Occipital lobe (tissue), 2 donors: ENCODE measurements around the gene PLEKHG4. TPM values are rescaled to one million over a fixed set of nuclear protein-coding genes. Genes with fewer than 3 reads are reported as not detected.
A peak's percentile ranks its signal among the peaks of the same experiment; 100 is the strongest.

Experiments
- DNase-seq: peaks from one replicate; lab custom pipeline; 2025; lab: John Stamatoyannopoulos, UW
- total RNA-seq: library from RNA; depleted of rRNA; stranded (reverse); fragments of >200 nt; gene quantifications from one replicate; pipeline ENCODE4 v1.2.3, GENCODE V29; 2014

The PLEKHG4 gene
- total RNA-seq, 1 donor from 2014 or later, result 2.3 TPM

DNA sequence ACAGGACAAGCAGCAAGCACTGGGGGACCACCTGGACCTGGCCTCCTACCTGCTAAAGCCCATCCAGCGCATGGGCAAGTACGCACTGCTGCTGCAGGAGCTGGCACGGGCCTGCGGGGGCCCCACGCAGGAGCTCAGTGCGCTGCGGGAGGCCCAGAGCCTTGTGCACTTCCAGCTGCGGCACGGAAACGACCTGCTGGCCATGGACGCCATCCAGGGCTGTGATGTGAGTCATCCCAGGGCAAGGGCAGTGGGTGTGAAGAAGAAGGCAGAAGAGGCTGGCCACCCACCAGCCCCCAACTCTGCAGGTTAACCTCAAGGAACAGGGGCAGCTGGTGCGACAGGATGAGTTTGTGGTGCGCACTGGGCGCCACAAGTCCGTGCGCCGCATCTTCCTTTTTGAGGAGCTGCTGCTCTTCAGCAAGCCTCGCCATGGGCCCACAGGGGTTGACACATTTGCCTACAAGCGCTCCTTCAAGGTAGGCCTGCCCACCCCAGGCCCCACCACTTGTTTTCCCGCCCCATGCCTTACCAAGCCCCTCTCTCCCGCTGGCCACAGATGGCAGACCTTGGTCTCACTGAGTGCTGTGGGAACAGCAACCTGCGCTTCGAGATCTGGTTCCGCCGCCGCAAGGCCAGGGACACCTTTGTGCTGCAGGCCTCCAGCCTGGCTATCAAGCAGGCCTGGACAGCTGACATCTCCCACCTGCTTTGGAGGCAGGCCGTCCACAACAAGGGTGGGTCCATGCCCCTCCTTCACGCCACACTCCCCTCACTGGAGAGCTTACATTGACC is 7.3 kb downstream of the PLEKHG4 start:
- DNase-seq, result no peak

DNA sequence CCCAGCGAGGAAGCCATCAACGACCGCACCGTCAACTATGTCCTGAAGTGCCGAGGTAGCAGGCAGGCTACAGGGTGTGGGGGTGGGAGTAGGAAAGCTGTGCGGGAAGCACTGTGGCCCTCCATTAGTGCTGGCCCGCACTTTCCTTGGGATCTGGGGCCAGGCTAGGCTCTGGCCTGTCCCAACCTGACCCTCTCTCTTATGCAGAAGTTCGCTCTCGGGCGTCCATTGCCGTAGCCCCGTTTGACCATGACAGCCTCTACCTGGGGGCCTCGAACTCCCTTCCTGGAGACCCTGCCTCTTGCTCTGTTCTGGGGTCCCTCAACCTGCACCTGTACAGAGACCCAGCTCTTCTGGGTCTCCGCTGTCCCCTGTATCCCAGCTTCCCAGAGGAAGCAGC is 8.6 kb downstream of the PLEKHG4 start:
- DNase-seq, result no peak

DNA sequence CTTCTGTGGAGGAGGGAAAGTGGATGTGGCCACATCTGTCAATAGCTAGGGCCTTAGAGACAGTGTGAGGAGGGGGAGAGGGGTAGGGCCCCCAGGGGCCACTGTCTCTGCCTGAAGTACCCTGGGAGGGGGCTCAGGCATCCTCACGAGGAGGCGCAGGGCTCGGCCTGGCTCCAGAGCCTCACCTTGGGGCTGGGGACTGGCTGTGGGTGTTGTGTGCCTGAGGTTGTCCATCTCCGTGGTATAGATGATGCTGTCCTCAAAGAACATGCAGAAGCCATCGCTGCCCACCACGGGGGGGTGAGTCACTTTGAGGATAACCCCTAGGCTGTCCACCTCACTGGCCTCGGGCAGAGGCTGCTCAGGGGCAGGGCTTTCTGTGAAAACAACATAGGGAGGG is 12.1 kb downstream of the PLEKHG4 start:
- no peak for DNase-seq

DNA sequence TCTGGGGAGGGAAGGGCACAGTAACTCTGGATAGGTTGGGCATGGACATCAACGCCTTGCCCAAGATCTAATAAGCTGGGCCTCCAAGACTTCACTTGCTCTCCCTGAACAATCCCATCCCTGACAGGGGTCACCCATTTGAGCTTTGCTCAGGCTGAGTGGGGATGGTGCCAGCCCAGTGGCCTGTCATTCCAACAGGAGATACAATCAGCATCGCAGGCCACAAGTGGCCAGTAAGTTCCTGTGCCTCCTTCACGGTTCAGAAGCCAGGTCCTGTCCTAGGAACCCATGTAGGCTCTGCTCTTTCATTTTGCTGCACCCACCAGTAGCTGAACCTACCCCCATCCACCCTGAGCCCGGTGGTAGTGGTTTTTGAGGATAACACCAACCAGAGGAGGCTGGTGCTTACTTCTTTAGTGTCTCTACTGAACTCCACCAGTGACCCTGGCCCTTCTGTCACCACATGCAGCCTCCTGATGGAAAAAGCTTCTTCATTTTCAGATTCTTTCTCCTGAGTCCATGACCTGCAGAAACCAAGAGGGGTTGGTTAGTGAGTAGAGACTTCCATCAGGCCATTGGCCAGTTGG is 14.9 kb downstream of the PLEKHG4 start:
- no peak for DNase-seq

DNA sequence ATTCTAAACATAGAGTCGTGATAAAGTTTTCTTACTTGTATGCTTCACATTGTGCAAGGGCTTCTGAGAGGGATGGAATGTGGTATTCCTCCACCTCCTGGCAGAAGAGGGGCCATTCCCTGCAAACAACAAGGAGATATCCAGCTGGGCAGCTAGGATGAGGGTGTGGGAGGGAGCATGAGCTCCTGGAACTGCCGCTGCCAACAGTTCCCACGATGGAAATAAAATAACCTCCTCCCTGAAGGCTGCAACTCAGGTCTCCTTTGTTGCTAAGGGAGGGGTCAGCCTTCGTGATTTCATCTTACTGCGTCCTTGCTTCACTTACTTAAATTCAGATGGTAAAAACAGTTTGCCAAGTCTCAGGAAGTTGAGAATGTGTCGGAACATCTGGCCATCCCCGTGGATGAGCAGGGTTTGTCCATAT is 15.6 kb downstream of the PLEKHG4 start:
- no peak for DNase-seq

DNA sequence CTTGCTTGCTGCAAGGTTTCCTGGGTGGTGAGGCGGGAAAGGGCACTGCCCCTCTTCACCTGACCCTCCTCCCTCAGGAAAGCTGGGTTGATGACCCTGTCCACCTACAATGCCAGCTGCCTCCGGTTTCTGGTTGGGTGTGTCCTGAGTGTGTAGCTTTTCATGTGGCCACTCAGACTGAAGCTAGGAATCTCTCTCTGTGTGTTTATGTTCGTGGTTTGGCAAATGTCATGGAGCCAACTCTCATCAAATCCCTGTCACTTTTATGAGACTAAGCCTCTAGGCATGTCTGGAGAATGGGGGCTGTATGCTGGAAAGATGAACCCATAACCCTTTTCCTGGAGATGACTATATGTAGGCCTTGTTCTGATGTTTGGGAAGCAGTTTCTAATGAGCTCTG is 17.1 kb downstream of the PLEKHG4 start:
- DNase-seq, result no peak

DNA sequence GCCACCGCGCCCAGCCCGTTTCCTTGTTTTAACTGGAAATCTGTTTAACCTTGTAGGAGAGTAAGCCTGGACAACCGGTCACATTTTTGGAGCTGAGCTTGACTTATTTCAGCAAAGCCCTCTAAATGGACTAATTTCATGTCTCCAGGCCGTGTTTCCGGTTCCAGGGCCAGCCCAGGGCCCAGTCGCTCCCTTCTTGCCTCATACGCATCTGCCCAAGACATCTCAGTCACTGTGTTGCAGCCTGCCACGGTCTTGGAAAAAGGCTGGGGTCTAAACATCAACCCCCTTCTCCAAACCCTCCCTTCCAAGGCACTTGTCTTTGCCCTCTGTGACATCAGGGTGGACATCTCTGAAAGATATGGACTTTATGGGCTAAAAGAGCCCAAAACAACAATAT is 18.9 kb downstream of the PLEKHG4 start:
- DNase-seq, result no peak

DNA sequence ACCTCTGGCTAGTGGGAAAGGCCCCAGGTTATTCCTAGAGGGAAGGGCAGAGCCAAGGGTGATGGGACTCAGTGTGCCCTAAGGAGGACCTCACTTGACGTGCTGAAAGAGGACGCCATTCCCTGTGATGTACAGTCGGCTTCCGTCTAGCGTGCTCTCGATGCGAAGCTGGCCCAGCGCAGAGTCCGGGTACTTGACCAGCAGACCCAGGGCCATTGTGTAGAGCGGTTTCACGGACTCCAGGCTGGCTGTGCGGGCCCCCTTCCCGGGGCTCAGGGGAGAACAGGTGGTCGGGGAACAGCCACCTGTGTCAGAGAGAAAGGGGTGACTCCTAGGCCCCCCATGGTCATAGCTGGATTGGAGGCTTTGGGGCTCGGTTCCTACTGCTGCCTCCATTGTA is 19.9 kb downstream of the PLEKHG4 start:
- no peak for DNase-seq

DNA sequence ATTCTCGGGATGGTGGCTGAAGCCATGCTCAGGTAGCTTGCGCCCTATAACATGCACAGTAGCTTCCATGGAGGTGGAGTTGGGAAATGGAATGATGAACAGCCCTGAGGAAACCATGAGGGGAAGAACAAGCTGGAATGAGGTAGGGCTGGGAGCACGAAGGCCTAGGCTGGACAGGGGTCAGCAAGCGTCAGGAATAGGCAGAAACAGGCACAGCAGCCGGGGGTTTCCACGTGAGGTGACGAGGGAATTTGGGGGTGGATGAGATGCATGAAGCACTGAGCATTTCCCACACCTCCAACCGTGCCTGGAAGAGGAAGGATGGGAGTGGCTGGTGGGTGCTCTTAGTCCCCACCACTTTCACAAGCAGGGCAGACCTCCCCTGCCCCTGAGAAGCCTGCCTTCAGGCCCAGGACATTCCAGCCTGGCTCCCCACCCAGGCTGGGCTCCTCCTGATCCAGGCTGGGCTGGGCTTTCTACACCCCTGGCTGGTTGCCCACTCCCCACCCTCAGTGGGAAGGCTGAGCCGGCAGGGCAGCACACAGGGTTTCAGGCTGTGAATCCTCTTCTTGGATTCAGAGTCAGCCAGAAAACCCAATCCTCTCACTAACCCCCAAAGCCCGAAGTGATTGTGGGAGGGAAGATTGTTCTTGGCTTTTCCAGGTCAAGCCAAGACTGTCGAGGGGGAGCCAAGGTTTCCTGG is 21.9 kb downstream of the PLEKHG4 start:
- DNase-seq, result no peak

DNA sequence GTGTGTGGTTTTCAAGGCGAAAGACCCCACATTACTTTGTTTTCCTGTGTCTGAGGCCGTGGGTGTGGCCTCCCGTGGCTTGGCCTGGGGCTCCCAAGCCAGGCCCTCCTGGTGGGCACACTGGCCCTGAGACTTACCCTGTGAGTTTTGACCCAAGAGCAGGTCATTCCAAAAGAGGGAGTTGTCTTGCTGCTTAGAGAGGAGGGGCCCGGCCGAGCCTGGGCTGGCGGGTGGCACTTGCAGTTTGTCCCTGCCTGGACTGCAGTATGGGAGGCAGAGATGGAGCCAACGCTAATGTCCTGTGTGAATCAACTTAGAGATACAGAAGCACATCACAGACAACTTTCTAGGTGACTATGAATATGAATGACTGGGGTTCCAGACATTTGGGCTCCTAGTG is 22.7 kb downstream of the PLEKHG4 start:
- DNase-seq, result no peak

DNA sequence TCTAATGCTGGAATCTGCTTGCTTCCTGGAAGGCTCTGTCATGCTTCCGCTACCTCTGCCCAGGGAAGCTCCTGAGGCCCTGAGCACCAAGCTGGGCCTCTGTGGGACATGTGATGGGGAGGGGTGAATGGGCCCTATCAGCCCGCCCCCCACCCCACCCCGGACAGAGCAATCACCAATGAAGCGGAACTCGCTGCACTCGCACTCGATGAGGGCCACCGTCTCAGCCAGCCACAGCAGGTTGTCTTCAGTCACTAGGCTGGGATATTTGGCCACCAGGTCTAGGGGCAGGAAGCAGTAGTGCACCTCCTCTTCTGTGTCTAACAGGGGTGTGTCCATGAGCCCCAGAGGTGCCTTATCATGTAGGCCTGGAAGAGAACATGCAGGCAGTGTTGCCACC is 23.6 kb downstream of the PLEKHG4 start:
- DNase-seq, result no peak

DNA sequence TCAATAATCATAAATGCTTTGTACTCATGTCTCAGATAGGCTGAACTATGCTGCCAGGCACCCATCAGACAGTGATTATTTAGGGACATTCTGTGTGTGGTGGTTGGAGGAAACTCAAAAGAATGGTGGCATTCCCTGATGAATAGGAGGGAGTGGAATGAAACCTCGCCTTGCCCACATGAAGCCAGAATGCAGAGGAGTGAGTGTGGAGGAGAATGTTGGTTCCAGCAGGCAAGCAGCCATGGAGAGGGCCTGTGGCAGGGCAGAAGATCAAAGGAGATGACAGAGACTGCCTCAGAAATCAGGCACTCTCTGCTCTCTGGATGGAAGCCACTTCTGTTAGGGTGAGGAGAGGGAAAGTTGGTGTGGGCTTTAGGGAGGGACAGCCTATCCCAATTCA is 24.7 kb downstream of the PLEKHG4 start:
- no peak for DNase-seq

DNA sequence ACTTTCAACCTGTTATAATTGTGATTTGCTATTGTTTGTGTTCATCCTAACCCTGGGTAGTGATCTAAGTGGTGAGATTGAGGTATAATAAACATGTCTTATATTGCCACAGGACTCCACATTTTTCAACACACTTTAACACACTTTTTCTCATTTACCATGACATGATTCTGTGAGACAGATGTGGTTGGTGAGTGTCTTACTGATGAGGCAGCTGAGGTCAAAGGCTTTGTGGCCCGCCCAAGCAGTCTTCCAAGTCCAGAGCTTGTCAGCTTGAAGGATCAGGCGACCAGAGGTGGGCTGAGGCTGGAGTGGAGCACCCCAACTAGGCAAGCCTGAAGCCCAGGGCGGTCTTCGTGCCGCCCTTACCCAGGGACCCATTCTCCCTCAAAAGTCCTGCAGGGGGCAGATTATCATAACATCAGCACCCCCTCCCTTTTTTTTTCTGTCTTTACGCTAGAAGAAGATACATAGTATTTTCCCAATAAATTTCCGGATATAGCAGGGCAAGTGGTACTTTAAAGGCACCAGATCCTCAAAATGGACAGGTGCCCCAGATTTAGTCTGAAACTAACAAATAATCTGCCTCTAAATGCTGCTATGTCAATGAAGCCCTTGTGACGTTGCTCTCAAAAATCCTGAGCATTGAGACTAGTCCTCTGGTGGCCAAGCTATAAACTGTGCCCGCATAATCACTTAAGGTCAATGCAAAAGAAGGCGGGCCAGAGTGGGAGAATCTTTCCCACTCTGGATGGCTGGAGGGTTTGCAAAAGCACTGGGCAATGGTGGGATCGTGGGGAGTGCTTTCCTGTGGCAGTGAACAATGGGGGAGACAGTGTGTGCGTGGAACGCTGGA is 26.1 kb downstream of the PLEKHG4 start:
- no peak for DNase-seq

DNA sequence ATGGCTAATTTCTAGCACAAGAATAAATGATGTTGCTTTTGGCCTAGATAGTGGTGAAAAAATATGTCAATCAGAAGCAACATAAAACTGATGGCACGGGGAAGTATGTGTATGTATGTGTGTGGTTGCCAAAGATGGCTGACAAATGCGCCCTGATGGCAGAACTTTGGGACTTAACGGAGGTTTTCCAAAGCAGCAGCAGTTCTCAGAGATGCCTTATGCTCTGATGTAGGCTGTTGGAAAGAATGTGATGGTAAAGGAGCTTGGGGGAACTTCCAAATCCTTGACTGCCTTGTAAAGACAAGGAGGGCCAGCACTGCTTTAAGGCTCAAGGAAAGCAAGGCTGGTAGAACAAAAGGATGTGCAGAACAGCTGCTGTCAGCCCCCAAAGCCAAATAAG is 31.2 kb downstream of the PLEKHG4 start:
- no peak for DNase-seq

DNA sequence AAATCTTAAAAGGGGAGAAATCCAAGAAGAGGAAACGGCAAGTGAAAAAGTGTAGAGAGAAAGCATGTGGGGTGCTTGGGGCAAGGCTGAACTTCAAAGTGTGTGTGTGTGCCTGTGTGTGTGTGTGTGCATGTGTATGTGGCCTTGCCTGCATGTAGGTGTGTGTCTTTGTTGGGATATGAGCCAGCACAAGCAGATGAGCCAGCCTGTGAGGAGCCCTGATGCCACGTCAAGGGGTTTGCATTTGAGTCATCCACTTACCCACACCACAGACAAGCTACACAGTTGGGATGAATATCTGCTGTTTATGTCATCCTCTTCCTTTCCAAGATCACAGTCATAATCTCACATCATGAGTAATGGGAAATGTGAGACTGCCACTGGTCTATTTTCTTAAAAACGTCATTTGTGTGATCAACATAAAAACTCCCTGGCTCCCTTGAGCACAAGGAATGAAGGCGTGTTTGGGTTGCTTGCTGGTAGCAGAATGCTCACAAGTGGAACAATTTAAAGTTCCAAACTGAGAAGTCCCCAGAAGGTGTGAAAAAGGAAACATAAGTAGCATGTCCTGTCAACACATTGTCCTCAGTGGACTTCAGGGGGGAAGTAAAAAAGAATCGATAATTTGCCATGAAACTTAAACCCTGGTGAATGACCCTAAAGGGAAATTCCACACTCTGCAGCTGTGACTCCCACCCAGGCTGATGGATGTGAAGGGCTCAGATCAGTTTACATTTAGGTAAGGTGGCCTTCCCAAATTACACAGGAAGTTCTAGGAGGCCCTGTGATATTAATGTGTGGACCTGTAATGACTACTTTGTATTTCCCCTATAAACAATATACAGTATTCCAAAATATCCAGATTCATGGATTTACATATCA is 32.5 kb downstream of the PLEKHG4 start:
- DNase-seq, result peak; percentile 31

DNA sequence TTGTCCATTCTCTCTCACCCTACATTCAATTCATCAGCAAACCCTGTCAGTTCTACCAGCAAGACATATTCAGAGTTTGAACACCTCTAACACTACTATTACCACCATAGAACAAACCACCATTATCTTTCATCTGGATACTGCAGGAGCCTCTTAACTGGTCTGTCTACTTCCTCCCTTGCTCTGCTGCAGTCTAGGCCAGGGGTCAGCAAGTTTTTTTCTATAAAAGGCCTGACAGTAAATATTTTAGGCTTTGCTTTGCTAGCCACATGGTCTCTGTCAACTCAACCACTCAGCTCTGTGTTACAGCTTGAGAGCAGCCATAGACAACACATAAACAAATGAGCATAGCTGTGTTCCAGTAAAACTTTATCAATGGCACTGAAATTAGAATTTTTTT is 33.4 kb downstream of the PLEKHG4 start:
- DNase-seq, result no peak

DNA sequence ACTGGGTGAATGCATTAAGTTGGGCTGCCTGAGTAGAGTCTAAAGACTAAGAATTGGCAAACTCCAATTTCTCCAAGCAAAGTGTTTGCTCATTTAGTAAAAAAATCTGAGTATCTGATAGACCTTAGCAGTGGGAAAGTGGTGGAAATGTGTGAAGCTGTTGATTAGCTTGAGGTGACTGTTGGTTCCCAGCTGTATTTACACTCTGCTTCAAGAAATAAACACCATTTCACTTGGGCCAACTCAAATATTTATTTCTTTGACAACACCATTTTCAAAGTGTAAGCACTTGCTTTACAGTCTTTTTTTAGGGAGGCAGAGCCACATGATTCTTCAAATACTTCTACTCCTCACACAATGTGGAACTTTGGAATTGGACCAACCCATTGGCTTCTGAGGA is 38.5 kb downstream of the PLEKHG4 start:
- DNase-seq, result no peak

DNA sequence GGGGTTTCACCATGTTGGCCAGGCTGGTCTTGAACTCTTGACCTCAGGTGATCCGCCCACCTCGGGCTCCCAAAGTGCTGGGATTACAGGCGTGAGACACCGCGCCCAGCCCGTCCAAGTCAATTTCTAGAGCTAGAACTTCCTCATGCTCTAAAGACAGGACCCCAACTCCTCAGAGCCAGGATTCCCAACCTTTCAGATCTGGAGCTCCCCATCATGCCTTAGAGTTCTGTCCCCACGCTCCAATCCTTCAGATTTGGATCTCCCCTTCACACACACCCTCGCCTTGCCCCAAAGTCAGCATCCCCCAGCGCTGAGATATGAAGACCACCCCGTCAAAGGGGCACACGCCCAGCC is 46.8 kb downstream of the PLEKHG4 start:
- no peak for DNase-seq

DNA sequence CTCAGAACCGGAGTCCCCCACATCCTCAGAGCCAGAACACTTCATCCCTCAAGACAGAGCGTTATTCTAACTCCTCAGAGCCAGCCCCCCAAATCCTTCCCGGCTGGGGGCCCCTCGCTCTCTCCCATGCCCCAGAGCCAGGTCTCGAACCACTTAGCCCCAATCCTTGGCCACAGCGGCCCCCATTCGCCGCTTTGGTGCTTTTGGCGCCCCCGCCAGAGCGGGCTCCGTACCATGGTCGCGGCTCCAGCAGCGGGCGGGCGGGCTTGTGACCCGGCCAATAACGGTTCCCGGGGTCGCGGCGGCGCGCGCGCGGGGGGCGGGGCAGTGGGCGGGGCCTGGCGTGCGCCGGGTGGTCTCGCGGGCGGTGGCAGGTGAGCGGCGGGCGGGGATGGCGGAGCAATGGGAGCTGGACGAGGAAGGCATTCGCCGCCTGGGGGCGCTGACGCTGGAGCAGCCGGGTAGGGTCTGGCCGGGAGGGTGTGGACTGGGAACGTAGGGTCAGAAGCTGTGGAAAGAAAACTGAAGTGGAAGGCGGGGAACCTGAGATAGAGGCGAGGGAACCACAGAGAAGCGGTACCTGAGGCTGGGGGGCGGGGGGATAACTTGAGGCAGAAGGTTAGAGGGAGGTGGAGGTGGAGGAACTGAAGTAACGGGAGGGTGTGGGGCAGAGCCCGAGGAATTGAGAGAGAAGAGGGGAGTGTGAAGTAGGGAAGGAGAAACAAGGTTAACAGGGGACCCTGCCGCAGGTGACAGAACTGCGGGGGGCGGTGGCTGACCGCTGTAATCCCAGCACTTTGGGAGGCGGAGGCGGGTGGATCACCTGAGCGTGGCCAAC is 47.4 kb downstream of the PLEKHG4 start, which contains the start of the genes KCTD19 and LRRC36:
Gene KCTD19, minus strand, starts transcription at position 270 of the 838 bp plus-strand sequence. Its CDS starts 34 bp downstream, at position 236.
Gene LRRC36, plus strand, starts transcription at position 344 of the 838 bp plus-strand sequence. Its CDS starts 48 bp downstream, at position 392.
- DNase-seq, result peak; percentile 8

DNA sequence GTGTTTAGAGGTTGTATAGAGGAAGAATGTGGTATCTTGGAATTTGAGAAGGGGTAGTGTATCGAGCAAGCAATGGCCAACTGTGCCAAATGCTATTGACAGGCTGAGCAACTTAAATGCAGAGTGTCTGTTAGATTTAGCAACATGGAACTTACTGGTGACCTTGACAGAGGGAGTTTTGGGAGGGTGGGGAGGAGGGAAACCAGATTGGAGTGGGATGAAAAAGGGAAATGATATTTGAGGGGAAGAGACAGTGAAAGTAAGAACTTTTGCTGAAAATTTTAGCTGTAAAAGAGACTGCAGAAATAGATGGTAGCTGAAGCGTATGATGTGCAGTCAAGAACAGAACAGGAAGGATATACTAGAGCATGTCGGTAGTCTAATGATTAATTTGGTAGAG is 48.4 kb downstream of the PLEKHG4 start:
- DNase-seq, result no peak
